CD4-positive, alpha-beta T cell treated with Interleukin-2 at 100 ng/mL for 4 hours (primary cell): ENCODE measurements around the gene AP1S2.
"Not testable (repeated sequence)": the region's sequence is repeated elsewhere in the genome, so short reads cannot be mapped to it uniquely, and the experiment has no call there.

ENCODE experiments used
- DNase-seq: peaks from one replicate; pipeline ENCODE4 v3.0.0-alpha.2; 2020; ENCODE audit warnings: low spot score

AP1S2 gene

GRCh38 chrX:15854712-15855567, at the start of gene AP1S2:
Gene AP1S2, minus strand, starts transcription at chrX:15854813. Its CDS starts 2,289 bp downstream, at chrX:15852524.
- peak; percentile 94 for DNase-seq

GRCh38 chrX:15903186-15903681, 48.6 kb upstream of the AP1S2 start:
- DNase-seq, result no peak

GRCh38 chrX:15895334-15895733, 40.7 kb upstream of the AP1S2 start:
- no peak for DNase-seq

DNA sequence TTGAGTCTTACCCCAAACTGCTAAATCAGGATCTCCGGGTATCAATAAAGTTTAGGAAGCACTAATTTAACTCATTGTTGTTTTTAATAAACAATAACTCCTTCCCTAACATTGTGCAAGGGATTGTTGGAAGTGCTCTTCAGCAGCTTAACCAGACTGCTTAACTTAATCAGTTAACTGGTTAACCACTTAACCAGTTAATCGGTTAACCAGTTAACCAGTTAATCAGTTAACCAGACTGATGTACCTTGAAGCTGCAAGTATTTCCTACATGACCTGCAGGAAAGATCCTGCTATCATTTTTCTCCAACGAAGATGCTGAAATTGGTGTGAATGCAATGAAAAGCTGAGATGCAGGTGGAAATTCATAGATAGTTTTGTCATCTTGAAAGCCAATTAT, 40.1 kb upstream of the AP1S2 start:
- no peak for DNase-seq

DNA sequence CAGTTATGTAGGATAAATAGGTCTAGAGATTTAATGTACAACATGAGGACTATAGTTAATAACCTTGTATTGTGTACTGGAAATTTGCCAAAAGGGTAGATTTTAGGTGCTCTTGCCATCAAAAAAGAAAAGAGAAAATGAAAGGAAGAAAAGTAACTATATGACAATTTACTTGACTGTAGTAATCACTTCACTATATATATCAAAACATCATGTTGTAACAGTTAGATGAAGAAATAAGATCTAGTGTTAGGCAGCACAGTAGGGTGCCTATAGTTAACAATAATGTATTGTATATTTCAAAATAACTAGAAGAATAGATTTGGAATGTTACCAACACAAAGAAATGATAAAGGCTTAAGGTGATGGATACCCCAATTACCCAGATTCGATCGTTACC, 35.9 kb upstream of the AP1S2 start:
- DNase-seq, result no peak

- no peak for DNase-seq
These were observed 33.4 kb upstream of the AP1S2 start for GRCh38 chrX:15888062-15888461.

DNA sequence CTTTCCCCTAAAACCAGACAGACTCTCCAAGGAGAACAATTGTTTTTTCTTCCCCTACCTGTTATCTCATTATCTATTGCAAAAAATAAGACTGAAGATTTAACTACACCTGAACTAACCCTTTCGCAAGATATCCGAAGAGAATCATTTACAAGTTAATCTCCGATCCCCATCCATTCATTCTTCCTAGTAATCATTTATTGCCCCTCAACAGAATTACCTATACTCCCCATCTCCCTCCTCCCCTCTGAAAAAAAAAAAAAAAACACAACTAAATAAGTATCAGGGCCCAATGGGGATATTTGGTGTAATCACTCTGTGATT, 28.9 kb upstream of the AP1S2 start:
- no peak for DNase-seq

- DNase-seq, result no peak
These were observed 28.3 kb upstream of the AP1S2 start for GRCh38 chrX:15882704-15883539.

DNA sequence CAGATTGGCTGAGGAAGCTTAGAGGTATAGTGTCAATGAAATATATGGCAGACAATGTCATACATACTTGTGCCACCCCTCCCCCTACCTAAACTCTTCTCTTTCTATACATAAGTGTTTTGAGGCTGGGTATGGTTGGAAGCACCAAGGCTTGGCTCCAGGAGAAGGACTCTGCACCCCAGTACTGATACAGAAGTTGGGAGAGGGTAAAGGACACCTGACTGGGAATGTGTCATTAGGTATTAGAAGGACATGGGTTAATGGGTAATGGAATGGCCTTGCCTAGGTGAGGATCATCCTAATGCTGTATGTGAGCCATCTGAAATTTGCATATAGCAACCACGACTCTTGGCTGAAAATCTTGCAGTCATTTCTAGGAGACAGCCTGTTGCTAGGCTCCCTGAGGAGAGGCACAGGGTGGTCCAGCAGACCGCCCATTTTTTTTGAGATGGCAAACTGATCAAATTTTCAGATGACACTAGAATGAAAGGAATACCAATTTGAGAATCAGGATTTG, 26.8 kb upstream of the AP1S2 start:
- no peak for DNase-seq

DNA sequence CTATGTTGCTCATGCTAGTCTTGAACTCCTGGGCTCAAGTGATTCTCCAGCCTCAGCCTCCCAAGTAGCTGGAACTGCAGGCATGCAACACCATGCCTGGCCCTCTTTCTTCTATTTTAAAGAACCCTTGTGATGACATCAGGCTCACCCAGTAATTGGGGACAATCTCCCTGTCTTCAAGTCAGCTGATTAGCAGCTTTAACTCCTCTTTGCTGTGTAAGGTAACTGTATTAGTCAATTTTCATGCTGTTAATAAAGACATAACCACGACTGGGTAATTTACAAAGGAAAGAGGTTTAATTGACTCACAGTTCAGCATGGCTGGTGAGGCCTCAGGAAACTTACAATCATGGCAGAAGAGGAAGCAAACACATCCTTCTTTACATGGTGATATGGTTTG, 23.3 kb upstream of the AP1S2 start:
- not testable (repeated sequence) for DNase-seq

- DNase-seq, result no peak
These were observed 22.8 kb upstream of the AP1S2 start for GRCh38 chrX:15877380-15877779.

GRCh38 chrX:15874672-15875071, 20.1 kb upstream of the AP1S2 start:
- DNase-seq, result no peak

GRCh38 chrX:15873566-15873965, 19.0 kb upstream of the AP1S2 start:
- no peak for DNase-seq

- DNase-seq, result no peak
These were observed 15.7 kb upstream of the AP1S2 start for GRCh38 chrX:15870310-15870709.

GRCh38 chrX:15869695-15870094, 15.1 kb upstream of the AP1S2 start:
- no peak for DNase-seq

DNA sequence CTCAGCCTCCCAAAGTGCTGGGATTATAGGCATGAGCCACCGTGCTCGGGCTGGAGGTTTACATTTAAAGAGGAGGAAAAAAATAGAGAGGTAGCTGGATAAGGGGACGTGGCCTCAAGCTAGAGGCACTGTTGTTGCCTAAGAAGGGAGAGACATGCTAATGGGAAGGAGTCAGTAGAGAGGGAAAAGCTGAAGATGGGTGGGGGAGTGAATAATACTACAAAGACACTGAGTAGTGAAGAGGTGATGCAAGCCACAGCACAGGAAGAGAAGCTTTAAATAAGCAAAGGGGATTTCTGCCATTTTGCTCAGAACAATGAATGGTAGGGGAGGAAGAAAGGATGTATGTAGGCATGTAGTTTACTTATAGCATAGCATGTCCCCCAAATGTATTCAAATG, 11.5 kb upstream of the AP1S2 start:
- DNase-seq, result no peak

- DNase-seq, result no peak
These were observed 10.0 kb upstream of the AP1S2 start for GRCh38 chrX:15864629-15865028.

- no peak for DNase-seq
These were observed 9.4 kb upstream of the AP1S2 start for GRCh38 chrX:15864023-15864422.

DNA sequence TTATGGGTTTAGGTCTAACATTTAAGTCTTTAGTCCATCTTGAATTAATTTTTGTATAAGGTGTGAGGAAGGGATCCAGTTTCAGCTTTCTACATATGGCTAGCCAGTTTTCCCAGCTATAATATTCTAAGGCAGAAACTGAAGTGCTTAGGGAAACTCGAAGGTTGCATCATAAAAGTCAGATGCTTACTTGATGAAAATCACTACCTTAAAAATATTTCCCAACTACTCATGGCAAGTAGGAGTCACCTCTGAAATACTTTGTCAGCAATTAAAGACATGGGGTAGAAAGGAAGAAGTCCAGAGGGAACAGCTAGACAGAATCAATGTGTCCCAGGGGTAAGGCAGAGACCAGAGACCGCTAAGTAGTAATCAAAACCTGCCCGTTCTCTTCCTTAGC, 6.3 kb upstream of the AP1S2 start:
- no peak for DNase-seq

DNA sequence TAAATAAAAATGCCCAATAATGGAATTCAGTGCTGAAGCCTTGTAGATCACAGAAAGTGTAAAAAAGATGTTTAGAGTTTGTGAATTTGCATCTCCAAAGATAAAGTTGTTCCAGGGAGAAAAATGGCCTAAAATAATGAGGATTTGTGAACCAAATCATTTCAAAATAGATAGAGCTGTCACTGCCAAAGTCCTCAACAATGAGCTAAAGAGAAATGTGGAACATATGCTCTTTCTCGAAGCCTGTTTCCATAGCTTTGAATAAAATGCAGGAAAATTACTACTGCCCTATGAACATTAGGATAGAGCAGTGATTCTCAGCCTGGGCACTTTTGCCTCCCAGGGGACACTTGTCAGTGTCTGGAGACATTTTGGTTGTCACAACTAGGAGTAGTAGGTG, 3.4 kb upstream of the AP1S2 start:
- DNase-seq, result no peak

DNA sequence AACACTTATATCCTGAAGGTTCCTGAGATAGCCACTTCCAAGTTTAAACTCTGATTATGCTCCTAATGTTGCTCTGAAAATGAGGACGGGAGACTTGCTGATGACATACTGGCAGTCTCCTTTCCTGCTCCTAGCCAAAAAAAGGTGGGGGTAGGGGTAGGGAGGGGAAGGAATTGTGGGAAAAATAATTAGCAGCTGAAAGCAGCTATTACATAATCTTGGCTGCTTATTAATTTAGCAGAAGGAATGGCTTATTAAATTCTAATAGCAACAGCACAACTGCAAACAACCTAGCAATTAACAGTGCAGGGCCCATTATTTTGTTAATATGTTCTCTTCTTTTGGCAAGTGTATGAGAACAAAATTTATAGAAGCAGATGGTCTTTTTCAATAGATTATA, 2.0 kb upstream of the AP1S2 start:
- DNase-seq, result no peak

GRCh38 chrX:15856222-15856587, 1.6 kb upstream of the AP1S2 start:
- no peak for DNase-seq

DNA sequence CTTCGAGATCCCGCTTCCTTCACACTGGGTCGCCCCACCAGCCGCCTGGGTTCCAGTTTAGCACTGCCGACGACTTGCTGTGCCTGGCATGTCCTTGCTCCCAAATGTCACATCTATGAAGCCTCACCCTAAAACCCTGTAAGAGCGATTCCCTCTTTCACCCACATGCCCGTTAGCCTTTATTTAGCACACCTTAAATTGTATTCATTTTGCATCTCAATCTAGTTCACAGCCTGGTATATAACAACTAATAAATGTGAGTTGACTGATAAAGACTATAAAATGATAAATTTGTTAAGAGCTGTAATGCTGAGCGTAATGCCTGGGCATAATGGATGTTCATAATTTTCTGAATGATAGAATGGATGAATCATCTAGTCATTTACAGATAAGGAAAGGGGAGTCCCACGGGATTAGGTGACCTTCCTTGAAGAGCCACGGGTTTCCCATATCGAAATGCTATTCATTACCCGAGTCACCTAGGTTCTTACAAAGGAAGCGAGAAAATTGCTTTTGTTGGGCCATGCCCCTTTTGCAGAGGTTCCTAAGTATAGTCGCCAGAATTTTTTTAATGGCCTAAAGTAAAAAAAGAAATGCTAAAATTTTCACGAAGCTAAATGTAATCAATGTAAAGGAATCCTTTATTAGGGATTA, 1.1 kb upstream of the AP1S2 start:
- DNase-seq, result no peak
